HL-60/S4 treated with retinoic acid at 250 ng/mL for 4 days and 3 days (cell line): Measurements from ENCODE around the gene MRS2.
"Not testable (repeated sequence)": the region's sequence is repeated elsewhere in the genome, so short reads cannot be mapped to it uniquely, and the experiment has no call there.

Experiments used
- in situ Hi-C: fragments of 300-500 bp; cut with MboI; formaldehyde crosslinking; loops from 2 replicates; pipeline ENCODE4 v1.7.0; 2022; ENCODE audit warnings: low sequenced_read_pairs

MRS2 gene

GRCh38 chr6:24402697-24403500 lies at the start of gene MRS2:
Gene MRS2, plus strand, starts transcription at chr6:24402936. Its CDS starts 111 bp downstream, at chr6:24403047.
- in situ Hi-C loops = no loop called here

DNA sequence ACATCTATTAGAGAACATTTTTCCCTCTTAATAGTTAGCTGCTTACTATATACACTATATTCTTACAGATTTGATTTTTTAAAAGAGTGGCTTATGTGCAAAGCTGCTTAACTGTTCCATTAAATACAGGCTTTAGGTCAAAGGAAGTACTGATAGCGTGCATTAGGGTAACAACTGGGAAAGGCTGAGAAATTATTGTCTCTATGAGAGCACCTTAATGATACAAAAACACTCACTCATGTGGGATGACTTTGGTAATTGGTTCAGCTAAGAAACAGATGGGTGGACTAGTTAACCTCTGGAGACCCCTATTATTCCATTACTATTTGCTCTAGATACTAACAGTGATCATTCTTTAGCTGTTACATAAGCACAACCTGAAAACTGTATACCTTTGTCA lies 48.9 kb upstream of the MRS2 start:
- in situ Hi-C loops = no loop called here

DNA sequence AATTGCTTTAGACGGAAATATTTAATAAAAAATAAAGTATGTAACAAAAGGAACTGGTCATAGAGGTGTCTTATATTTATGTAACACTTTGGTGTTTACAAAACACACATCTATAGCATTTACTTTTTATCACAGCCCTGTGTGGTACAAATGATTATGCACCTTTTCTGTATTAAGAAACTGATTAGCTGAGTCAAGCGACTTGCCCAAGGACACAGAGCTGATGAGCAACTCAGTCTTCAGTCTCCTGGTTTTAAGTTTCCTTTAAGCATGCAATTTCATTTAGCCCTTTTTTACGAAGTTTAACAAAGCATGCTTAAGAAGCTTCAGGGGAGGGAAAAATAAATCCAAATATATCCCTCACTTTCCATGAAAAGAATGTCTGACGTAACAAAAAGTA lies 47.3 kb upstream of the MRS2 start:
- in situ Hi-C loops = no loop called here

DNA sequence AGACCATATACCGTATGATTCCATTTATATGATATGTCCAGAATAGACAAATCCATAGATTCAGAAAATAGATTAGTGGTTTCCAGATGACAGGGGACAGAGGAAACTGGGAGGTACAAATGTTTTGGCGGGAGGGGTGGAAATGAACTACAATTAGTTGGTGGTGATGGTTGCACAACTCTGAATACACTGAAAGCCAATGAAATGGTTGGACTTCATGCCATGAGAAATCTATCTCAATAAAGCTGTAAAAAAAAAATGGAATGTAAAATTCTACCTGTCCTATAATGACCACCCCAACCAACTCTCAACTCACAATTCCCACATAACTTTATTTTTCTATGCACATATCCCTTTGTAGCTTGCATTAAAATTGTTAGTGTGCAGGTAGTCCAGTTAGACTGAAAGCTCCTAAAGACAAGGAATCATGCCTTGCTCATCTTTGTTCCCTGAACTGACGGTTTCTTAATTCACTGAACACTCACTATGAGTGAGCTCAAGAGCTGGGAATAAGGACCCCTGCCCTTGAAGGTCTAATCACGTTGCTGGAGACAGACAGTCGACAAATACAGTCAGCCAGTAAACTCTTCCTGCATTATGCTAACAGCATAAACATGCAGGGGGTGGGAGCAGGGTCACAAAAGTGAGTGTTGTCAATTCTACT lies 46.3 kb upstream of the MRS2 start:
- in situ Hi-C loops = no loop called here

GRCh38 chr6:24357336-24358218 lies 45.2 kb upstream of the MRS2 start, which contains the start of gene DCDC2:
Gene DCDC2, minus strand, starts transcription at chr6:24358059. Its CDS starts 309 bp downstream, at chr6:24357750.
- in situ Hi-C loops = no loop called here

- in situ Hi-C loops = no loop called here
Measured at GRCh38 chr6:24358219-24358821, 44.4 kb upstream of the MRS2 start.

DNA sequence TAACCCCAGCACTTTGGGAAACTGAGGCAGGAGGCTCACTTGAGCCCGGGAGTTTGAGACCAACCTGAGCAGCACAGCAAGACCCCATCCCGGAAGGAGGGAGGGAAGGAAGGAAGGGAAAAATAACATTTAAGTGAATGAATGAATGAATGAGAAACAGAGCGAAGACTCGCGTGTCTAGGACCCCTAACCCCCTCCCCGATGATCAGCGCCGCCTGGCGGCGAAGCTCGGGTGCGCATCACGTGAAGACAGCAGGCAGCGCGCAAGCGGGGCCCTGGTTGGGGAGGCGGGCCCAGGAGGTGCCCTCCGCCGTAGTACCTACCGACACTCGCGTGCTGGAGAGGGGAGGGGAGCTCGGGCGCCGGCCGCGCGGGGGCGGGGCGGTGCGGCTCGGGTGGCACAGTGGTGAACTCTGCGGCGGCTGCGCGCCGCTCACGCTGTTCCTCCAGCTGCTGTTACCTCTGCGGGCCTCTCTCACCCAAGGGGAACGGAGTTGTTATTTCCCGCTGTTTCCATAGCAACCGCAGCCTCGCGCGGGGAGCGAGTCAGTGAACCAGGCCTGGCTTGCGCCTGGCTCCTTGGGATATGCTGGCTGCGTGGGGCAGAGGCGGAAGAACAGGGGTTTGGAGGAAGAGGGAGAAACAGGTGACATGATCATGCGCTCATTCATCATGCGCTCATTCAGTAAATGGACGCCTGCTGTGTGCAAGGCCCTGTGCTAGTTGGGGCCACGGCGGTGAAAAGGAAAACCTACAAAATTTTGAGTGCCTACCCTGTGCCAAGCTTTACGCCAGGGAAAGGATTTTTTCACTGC lies 42.9 kb upstream of the MRS2 start:
- in situ Hi-C loops = no loop called here

DNA sequence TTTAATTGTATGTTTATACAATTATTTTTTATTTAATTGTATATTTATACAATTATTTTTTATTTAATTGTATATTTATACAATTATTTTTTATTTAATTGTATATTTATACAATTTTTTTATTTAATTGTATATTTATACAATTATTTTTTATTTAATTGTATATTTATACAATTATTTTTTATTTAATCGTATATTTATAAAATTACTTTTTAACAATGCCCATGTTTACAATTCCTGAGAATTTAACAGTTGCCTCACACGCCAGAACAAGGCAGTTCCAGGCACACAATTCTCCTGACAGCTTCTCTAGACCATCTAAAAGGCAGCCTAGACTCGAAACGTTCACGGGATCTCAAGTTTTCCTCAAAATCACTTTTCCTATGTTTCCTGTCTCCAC lies 40.4 kb upstream of the MRS2 start:
- in situ Hi-C loops = not testable (repeated sequence)

DNA sequence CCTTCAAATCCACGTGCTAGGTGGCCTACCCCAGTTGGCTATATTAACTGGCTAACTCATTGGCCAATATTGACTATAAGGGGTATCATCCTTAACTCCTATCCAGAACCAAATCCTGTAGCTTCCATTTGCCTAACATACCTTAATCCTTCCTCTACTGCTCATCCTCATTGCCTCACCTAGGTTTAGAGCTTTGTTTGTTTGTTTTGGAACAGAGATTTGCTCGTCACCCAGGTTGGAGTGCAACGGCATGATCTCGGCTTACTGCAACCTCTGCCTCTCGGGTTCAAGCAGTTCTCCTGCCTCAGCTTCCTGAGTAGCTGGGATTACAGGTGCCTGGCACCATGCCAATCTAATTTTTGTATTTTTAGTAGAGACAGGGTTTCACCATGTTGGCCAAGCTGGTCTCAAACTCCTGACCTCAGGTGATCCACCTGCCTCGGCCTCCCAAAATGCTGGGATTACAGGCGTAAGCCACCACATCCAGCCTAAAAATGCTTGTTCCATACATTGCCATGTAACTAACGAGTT lies 37.6 kb upstream of the MRS2 start:
- in situ Hi-C loops = not testable (repeated sequence)

- in situ Hi-C loops = no loop called here
Measured at GRCh38 chr6:24374612-24375011, 28.1 kb upstream of the MRS2 start.

DNA sequence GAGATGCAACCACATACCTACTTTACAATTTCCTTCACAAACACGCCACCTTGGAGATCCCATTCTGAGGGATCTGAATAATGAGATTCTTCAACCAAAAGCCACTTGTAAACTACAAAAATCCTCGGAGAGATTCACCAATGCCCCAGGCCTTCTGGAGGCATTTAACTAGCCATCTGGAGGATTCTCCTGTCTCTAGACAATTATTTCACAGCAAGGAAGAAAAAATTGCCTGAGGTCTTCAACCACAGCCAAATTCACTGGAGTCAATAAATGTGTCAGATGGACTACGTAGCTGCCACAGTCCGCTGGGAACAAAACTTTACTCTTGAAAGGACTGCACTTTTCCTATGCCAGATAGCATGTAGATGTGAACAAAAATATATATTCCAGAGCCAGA lies 25.9 kb upstream of the MRS2 start:
- in situ Hi-C loops = no loop called here

DNA sequence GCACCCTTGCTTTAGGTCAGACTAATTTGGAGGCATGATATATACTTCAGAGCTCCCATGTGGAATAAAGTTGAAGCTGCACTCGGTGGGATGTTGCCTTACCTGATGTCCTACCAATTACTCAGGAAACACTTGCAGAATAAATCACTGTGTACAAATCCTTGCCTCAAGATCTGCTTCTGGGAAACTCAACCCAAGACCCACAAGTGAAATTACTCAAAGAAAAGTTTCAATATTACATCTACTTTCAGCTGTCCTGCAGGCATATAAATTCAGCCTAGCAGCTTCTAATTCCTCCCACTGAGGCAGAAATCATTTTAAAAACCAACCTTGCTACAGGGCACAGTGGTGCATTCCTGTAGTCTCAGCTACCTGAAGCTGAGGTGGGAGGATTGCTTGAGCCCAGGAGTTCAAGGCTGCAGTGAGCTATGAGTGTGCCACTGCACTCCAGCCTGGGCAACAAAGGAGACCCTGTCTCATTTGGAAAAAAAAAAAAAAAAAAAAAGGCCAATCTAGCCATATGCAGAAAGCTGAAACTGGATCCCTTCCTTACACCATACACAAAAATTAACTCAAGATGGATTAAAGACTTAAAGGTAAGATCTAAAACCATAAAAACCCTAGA lies 24.2 kb upstream of the MRS2 start:
- in situ Hi-C loops = no loop called here

GRCh38 chr6:24381476-24382219 lies 21.1 kb upstream of the MRS2 start:
- in situ Hi-C loops = no loop called here

DNA sequence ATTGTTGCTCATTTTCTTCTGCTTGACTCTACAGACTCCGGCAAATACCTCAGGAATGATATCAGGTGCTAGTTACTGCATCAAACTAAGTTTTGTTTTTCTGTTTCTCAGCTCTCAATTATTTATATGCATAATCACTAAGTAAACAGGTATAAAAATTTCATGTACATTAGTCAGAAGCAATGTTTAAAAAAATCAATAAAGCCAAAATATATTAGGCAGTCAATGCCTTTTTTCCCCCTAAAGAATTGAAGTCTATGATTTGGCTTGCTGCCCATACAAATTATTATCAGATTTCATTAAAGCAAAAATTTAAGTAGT lies 20.6 kb upstream of the MRS2 start:
- in situ Hi-C loops = no loop called here

- in situ Hi-C loops = not testable (repeated sequence)
Measured at GRCh38 chr6:24382891-24383494, 19.7 kb upstream of the MRS2 start.

DNA sequence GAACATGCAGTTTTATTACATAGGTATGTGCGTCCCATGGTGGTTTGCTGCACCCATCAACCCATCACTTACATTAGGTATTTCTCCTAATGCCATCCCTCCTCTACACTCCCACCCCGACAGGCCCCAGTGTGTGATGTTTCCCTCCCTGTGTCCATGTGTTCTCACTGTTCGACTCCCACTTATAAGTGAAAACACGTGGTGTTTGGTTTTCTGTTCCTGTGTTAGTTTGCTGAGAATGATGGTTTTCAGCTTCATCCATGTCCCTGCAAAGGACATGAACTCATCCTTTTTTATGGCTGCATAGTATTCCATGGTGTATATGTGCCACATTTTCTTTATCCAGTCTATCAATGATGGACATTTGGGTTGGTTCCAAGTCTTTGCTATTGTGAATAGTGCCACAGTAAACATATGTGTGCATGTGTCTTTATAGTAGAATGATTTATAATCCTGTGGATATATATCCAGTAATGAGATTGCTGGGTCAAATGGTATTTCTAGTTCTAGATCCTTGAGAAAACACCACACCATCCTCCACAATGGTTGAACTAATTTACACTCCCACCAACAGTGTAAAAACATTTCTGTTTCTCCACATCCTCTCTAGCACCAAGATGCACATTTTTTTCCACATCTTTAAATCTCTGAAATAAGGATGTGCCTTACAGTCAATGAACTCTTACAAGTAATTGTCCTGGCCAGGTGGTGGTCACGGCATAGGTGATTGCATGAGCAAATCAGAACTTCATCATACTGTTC lies 18.2 kb upstream of the MRS2 start:
- in situ Hi-C loops = not testable (repeated sequence)

DNA sequence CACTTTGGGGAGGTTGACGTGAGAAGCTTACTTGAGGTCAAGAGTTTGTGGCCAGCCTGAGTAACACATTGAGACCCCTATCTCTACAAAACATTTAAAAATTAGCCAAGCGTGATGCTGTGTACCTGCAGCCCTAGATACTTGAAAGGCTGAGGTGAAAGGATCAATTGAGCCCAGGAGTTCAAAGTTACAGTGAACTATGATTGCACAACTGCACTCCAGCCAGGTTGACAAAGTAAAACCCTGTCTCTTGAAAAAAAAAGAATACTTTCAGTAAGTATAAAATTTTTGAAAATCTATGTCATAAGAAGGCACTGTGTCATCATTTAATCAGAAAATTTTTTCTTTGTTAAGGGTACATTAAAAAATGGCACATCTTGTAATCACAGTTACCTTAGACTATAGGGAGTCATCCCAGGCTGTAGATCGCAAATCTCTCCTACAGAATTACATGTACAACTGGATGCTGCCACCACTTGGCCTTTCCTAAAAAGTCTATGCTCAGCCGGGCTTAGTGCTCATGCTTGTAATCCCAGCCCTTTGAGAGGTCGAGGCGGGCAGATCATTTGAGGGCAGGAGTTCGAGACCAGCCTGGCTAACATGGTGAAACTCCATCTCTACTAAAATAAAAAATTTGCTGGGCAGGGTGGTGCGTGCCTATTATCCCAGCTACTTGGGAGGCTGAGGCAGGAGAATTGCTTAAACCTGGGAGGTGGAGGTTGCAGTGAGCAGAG lies 17.0 kb upstream of the MRS2 start:
- in situ Hi-C loops = no loop called here
